NCI-H187 (cell line): Measurements from ENCODE around the gene GATAD2B.
A peak's percentile ranks its signal among the peaks of the same experiment; 100 is the strongest.
"Not testable (repeated sequence)": the region's sequence is repeated elsewhere in the genome, so short reads cannot be mapped to it uniquely, and the experiment has no call there.

ENCODE experiments used
- DNase-seq, 2 experiments: peaks; one replicate each; lab custom pipeline; 2025; lab: John Stamatoyannopoulos, UW

The GATAD2B gene

DNA sequence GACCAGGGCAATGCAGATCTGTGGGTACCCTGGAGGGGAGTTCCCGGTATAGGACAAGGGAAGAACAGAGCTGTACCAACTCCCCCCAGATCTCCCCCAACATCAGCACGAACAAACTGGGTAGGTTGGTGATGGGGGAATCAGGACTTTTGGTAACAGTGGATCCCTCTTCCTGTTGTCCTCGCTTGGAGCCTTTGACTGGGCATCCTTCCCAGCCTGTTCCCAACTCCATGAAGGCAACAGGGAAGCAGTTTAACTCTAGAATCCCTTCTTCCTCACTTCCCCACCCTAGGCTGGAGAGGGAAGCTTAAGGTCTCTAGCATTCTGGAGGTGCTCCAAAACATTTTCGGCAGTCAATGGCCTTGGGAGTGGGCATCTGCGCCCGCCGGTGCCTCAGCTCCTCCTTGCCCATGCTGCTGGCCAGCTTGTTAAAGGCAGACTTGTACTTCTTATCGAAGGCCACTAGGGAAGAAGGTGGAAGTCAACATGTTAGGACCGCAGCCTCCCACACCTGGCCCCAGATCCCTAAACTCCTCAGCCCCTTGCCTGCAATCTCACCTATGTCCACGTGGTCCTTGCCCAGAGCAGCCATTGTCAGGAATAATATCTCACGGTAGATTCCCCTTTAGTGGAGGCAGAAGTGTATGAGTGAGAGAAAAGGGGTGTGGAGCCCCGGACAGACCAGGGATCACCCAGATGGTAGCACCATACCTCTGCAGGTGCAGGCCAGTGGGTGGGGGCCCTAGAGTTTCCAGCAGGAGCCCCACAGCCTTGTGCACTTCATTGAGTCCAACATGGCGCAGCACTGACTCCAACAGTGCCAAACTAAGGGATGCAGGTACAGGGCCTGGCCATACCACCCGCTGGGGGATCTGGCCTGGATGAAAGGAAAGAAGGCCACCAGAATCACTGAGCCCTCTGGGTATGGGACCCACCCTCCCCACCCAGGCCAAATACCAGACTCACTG lies 7.5 kb upstream of the GATAD2B start:
- no peak for DNase-seq

DNA sequence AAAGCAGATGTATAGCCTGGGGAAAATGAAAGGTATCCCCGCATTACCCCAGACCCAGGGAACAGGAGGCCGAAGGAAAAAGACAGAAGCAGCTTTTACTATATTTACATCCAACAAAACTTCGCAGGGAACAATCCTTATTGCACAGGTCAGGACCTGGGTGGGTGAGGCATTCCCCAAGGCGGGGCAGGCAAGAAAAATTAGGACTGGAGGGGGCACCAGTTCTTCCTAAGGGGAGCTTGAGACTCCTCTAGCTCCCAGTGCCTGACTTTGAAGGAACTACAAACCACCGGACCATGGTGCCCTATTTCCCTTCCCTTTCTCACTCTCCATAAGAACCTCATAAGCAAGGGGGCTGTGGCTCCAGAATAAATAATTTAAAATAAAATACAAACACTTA lies 6.7 kb upstream of the GATAD2B start:
- DNase-seq = no peak

DNA sequence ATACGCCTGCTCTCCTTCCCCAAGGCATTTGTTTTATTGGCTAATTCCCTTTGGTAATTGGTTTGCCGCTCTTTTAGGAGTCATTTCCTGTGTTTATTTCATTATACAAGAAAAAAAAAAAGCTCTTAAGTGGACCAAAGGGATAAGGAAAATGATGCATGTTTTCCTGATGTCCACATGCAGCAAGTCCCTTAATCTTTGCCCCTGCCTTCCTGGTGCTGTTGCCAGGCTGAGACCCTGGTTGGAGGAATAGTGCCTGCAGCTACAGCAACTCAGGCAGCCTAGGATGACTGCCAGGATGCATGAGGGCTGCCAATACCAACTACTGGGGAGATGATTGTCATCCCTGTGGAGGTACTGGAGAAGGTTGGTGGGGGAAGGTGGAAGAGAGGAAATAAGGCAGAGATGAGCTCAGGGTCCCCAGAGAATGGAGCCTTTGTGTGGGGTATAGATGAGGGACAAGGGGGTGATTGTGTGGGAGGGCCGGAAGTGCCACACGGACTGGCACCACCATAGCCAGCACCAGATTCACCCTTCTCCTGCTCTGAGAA lies 6.1 kb upstream of the GATAD2B start:
- DNase-seq = no peak

DNA sequence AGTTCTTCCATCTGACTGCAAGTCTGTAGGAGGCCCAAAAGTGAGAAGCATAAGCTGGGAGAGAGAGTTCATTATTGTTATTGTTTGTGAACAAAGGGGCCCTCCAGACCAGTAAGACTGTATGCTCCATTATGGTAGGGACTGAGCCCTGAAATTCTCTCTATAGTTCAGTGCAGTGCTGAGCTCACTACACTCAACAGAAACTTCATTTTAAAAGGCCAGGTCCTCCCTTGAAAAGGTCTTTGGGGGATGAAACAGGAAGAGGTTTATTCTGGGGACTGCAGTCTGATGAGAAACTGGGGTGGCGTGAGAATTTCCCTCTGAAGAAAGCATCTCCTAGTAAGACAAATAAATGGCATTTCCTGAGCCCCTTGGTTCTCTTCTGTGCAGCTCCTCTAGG lies 5.5 kb upstream of the GATAD2B start:
- DNase-seq = no peak

DNA sequence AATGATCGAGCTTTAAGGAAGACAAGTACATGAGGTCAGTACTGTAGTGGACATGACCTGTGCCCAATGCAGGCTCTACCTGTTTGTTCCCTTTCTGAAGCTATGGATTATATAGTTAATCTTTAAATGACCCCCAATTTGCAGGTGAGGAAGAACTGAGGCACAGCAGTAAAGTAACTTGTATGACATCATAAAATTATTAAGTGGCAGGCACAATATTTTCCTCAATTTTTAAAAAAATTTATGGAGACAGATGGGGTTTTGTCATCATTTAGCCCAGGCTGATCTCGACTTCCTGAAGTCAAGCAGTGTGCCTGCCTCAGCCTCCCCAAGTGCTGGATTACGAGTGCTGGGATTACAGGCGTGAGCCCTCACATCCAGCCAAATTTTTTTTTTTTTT lies 3.6 kb upstream of the GATAD2B start:
- no peak for DNase-seq

DNA sequence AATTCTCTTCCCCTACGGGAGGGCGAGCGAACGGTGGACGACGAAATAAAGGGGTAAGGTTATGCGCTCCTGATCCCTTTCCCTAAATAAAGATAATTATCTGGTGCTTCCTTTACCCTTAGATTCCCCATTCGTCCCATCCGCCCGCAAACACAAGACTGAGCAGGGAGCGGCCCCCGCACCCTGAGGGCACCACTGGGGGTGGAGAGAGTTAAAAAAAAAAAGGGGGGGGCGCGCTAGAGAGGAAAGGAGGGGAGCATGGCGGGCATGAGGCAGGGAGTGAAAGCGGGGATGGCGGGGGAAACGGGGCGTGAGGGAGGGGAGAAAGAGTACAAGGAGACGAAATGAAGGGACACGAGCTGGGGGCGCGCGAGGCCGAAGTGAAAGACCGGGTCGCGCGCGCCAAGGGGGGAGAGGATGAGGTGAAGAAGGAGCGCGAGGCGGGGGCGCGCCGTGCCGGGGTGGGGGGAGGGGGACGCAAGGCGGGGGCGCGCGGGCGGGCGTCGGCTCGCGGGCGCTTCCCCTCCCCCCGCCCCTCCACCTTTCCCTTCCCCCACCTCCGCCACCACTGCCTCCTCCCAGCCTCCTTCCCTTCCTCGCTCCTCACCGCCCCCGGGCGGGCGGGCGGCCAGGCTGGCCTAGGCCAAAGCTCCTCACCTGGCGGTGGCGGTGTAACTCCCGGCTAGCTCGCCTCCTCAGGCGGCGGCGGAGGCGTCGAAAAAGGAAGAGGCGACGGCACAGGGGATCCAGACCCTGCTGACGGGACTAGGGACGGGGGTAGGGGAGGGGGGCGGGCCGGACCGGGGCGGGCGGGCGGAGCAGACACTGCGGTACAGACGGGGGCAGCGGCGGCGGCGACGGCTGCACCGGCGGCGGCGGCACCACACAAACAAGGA lies 448 bp downstream of the GATAD2B start:
- peak in 1 of 2 experiments; percentile 81 for DNase-seq

DNA sequence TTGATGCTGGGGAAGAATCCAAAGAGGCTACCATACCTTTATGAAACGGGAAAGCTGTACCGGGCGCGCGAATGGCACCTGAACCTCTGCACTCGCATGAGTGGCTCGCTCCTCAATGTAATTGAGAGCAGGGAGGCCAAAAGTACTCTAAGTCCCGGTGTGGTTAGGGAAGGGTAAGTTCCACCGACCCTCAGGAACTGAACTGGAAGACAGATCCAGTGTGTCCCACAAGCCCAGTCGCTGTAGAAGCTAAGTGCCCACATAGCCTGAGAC lies 1.0 kb downstream of the GATAD2B start:
- no peak for DNase-seq

DNA sequence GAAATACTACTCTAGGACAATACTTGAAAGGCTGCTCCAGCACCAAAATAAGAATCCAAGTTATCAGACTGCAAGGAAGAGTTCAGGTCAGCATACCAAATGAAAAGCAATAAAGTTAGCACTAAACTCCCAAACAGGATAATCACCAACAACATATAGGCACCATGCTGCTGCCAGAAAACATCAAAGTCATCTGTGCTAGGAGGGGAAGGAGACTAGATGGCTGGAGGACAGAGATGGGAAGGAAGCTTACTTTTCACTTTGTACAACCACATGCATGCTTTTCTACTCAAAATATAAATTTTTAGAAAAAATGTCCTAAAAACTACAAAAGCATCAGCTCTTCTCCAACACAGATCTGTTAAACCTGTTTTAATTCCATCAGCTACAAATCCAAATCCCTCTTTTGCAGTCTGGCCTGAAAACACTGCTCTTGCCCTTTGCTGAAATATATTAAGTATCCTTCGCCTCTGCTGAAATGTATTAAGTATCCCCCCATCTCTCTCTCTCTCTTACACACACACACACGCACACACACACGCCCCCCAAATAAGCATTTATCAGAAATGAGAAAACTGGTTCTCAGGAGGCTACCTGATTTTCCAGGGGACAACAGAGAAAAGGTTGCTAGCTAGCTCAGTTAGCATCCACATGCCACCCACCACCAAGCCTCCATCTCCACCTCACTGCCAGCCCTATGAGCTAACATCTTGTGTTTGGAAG lies 1.5 kb downstream of the GATAD2B start:
- no peak for DNase-seq

DNA sequence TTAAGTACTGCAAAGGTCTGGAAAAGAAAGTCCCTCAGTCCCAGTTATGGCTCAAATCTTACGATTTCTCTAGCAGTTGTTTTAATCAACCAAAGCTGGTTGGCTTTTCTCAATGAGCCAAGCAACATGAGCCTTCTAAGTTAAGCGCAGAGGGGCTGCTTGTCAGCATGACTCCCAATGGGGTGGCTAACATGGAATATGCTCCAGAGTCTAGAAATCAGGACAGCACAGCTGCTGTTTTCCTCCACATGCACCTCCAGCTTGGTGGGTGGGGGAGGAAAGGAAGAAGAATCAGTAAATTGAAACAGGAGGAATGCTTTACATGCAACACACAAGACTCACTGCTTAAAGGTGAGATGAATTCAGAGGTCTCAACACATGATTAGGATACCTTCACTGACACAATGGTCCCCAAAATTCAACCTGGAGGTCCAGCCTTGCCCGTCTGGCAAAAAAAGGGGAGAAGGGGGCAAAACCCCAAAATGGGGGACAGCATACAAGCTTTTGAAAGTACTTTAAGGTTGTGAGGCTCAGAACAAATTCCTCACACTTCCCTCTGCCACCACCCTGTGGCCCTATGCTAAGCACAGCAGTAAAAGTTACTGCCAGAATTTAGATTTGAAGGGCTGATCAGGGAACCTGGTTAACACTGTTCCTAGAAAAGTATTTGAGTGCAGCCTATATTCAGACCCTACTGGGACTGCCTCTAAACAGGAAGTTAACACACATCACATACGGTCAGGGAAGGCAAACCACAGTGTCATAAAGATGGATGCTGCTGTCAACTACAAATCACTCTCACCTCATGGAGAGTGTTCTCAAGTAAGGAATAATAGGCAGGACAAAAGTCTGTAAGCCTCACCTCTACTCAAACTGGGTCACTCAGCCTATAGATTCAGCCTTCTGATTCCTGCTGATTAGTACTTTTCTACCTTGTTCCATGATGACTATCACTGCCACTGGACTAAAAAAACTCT lies 2.6 kb downstream of the GATAD2B start:
- no peak for DNase-seq

DNA sequence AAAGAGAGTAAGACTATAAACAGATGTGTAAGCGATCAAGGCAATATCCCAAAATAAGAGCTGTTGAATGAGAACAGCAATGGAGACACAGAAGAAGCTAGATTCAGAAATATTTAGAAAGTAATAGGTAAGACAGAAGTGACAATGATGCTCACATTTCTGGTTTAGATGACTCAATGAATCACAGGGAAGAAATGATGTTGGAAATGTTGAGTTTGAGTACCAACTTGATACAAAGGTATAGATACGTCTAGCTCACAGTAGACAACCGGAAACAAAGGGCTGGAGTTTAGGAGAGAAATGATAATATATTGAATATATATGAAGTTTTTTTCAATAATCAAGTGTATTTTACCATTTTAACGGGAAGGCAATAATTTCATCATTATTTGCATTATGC lies 6.5 kb downstream of the GATAD2B start:
- DNase-seq = no peak

DNA sequence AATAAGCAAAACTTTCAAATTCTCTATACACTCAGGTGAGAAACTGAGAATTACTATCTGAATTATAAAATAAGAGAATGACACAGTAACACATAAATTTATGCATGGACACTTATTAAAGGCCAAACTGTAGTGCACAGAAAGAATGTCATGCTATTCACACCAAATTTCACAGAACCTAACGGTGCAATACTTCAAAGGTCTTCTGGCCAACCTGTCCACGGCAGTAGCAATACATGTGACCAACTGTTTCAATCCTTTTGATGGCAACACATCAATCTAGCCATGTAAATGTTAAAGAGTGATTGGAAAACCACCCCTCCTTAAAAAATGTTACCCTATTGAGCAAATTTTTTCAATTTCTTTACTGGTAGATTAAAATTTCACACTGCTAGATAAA lies 10.4 kb downstream of the GATAD2B start:
- no peak for DNase-seq

DNA sequence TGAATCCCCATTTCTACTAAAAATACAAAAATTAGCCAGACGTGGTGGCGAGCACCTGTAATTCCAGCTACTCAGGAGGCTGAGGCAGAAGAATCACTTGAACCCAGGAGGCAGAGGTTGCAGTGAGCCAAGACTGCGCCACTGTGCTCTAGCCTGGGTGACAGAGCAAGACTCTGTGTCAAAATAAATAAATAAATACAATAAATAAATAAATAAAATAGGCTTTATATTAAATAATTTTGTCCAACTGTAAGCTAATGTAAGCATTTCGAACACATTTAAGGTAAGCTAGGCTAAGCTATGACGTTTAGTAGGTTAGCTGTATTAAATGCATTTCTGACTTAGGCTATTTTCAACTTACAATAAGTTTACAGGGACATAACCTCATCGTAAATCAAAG lies 12.2 kb downstream of the GATAD2B start:
- not testable (repeated sequence) for DNase-seq

DNA sequence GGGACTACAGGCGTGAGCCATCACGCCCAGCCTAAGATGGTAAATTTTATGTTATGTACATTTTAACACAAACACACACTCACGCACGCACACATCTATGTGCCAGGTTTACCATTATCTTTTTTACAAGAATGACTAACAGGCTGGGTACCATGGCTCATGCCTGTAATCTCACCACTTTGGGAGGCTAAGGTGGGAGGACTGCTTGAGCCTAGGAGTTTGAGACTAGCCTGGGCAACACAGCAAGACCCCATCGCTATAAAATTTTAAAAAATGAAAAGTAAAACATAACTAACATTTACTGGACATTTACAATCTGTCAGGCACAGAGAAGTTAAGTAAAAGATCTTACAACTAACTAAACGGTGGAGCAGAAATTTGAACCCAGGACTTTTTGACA lies 14.7 kb downstream of the GATAD2B start:
- no peak for DNase-seq

DNA sequence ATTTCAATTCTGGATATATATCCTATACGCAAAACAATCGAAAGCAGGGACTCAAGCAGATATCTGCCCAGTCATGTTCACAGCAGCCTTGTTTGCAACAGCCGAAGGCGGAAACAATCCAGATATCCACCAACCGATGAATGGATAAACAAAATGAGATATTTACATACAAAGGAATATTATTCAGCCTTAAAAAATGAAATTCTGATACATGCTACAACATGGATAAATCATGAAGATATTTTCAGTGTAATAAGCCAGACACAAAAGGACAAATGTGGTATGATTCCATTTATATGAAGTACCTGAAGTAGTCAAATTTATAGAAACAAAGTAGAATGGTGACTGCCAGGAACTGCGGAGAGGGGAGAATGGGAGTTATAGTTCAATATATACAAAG lies 15.6 kb downstream of the GATAD2B start:
- DNase-seq = no peak

DNA sequence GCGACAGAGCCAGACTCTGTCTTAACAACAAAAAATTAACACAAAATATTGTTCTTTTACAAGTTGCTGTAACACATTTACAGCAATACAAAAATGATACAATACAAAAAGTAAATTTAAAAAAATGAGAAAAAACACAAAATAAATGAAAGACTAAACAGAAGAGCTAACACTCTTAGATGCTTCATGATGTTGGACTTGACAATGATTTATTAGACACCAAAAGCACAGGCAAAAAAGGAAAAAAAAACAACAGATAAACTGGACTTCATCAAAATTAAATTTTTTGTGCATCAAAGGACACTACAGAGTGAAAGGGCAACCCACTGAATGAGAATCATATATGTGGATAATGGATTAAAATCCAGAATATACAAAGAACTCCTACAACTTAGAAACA lies 16.4 kb downstream of the GATAD2B start:
- no peak for DNase-seq

DNA sequence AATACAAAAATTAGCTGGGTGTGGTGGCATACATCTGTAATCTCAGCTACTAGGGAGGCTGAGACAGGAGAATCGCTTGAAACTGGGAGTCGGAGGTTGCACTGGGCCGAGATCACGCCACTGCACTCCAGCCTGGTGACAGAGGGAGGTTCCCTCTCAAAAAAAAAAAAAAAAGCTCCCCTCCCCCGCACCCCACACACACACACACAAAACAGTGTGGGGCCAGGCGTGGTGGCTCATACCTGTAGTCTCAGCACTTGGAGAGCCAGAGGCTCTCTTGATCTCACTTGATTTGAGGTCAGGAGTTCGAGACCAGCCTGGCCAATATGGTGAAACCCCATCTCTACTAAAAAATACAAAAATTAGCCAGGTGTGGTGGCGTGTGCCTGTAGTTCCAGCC lies 16.9 kb downstream of the GATAD2B start:
- not testable (repeated sequence) for DNase-seq

DNA sequence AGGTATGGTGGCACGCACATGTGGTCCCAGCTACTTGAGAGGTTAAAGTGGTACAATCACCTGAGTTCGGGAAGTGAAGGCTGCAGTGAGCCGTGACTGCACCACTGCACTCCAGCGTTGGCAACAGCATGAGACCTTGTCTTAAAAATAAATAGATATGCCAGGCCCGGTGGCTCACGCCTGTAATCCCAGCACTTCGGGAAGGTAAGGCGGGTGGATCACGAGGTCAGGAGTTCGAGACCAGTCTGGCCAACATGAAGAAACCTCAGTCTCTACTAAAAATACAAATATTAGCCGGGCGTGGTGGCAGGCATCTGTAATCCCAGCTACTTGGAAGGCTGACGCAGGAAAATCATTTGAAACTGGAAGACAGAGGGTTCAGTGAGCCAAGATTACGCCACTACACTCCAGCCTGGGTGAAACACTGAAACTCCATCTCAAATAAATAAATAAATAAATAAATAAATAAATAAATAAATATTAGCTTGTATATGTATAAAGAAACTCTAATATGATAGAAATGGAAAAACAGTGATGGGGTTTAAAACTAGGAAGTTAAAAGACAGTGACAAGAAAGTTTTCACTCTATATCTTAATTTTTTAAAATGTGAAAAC lies 18.8 kb downstream of the GATAD2B start:
- no peak for DNase-seq

DNA sequence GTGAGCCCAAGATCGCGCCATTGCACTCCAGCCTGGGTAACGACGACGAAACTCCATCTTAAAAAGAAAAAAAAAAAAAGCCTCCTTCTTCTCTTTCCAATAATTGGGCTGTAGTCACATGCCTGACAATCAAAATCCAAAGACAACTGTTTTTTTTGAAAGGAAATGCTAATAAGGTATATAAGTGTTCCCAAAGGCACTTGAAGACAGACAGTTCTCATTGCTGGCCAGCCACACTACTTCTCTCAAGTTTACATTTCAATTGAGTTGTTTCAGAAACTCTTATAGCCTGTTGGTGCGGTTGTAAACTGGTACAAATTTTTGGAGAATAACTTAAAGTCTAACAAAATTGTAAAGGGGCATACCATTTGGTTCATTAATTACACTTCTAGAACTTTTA lies 23.3 kb downstream of the GATAD2B start:
- DNase-seq = no peak

DNA sequence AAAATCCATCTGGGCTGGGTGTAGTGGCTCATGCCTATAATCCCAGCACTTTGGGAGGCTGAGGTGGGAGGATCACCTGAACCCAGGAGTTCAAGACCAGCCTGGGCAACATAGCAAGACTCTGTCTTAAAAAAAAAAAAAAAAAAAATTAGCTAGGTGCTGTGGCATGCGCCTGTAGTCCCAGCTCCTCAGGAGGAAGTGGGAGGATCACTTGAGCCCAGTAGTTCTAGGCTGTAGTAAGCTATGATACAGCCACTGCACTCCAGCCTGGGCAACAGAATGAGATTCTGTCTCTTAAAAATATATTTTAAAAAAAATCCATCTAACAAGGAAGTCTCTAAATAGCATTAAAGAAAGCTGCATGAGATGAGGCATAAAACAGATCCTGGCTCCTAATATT lies 26.9 kb downstream of the GATAD2B start:
- not testable (repeated sequence) for DNase-seq

DNA sequence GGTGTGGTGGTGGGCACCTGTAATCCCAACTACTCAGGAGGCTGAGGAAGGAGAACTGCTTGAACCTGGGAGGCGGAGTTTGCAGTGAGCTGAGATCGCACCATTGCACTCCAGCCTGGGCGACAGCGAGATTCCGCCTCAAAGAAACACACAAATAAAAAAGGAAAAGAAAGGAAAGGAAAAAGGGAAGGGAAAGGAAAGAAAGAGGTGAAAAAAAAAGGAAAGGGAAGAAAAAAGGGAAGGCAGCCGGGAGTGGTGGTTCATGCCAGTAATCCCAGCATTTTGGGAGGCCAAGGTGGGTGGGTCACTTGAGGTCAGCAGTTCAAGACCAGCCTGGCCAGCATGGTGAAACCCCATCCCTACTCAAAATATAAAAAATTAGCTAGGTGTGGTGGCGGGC lies 31.7 kb downstream of the GATAD2B start:
- not testable (repeated sequence) for DNase-seq

DNA sequence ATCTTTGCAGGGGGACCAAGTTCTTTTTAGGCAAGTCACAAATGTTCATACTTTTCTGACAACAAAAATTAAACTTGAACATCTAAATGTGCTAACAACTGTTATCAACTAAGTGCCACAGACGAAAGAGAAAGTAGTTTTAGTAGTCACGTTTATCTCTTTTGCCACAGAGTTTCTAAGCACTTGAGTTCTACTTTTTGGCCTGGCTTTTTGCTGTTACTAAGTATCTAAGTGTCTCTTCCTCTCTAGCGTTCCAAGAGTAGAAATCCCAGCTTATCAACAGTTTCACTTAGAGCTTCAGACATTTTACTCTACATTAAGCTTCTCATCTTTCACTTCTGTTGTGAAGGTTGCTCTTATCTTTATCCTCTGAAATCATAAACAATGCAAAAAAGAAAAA lies 34.2 kb downstream of the GATAD2B start:
- DNase-seq = no peak
